Frontal cortex (tissue), 4 donors: ENCODE data around the gene SNTB2. TPM values are rescaled to one million over a fixed set of nuclear protein-coding genes. Genes with fewer than 3 reads are reported as not detected.
"Not testable (repeated sequence)": the region's sequence is repeated elsewhere in the genome, so short reads cannot be mapped to it uniquely, and the experiment has no call there.

Experiments used
- DNase-seq, 2 donors: peaks; one replicate each; pipeline ENCODE4 v3.0.0; 2012; ENCODE audit warnings: low spot score in 2 of 2
- FAIRE-seq: peaks from 2 replicates; lab custom pipeline; 2012; peaks lifted over from hg19 to GRCh38; lab: Jason Lieb, UNC
- total RNA-seq: library from RNA; depleted of rRNA; stranded (reverse); fragments of >200 nt; gene quantifications from one replicate; pipeline ENCODE4 v1.2.3, GENCODE V29; 2014
- donor health status: control.
- donor health status: control.
- donor health status: control.

SNTB2 gene
- total RNA-seq: 12.2 TPM

DNA sequence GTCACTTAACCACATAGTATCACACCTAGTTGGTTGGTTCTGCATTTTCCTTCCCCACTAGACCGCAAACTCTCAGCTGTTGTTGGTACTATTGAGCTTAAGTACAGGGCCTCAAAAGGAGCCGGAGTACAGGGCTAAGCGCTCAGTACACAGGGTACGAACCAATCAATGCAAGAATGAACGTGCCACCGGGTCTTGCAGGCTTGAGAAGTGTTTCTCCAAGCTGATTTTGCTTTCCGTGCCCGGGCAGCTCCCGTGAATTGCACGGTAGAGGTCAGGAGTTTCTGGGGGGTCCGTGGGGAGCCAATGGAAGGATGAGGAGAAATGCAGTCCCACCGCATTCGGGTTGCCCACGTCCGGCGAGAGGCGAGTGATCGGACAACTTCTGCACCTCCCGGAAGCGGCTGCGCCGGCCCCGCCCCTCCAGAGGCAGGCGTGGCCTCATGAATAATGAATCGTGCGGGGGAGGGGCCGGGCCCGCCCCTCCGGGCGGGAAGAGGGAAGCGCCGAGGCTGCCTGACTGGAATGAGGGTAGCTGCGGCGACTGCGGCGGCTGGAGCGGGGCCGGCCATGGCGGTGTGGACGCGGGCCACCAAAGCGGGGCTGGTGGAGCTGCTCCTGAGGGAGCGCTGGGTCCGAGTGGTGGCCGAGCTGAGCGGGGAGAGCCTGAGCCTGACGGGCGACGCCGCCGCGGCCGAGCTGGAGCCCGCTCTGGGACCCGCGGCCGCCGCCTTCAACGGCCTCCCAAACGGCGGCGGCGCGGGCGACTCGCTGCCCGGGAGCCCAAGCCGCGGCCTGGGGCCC lies at the start of gene SNTB2:
Gene SNTB2 (plus strand): TSS at position 523 of the 804 bp plus-strand sequence. CDS start 3 bp downstream, at position 526.
- FAIRE-seq (no peak), DNase-seq (peak; percentile 91 to 96)

DNA sequence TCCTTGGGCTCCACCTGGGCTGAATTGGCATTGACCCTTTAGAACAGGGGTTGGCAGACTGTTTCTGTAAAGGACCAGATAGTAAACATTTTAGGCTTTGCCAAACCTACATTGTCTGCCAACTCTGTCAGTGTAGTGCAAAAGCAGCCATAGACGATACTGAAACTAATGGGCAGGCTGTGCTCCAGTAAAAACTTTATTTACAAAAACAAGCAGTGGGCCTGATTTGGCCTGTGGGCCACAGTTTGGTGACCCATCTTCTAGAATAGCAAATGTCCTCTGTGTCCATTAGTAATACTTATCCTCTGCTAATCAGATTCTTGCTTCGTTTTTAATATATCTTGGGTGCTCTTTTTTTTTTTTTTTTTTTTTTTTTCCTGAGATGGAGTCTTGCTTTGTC lies 48.4 kb upstream of the SNTB2 start:
- no peak for DNase-seq
- no peak for FAIRE-seq

DNA sequence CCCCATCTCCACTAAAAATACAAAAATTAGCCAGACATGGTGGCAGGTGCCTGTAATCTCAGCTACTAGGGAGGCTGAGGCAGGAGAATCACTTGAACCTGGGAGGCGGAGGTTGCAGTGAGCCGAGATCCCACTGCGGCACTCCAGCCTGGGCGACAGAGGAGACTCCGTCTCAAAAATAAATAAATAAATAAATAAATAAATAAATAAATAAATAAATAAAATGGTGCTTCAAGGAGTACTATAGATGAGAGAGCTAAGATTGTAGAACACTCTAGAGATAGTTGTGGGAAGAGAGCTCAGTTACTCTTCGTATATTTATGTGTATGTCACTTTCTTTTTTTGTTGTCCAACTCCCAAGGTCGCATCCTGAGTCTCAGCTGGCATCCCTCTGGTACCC lies 47.5 kb upstream of the SNTB2 start:
- not testable (repeated sequence) for DNase-seq, FAIRE-seq

DNA sequence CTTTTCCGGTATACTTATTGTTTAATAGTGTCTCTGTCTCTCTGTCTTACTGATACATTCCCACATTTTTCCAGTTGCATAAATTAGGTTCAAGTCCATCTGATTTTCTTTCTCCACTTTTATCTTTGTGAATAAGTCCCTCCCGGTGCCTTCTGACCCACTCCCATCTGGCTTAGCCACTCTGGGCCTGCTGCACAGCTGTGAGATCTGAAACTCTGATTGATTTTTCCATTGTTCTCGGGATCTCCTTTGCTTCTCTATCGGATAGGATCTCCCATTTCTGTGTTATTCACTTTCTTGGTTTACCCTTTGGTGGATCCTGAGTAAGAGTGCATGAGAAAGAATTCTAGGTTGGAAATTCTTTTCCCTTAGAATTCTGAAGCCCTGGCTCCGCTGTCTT lies 46.0 kb upstream of the SNTB2 start:
- FAIRE-seq: no peak
- DNase-seq: no peak

DNA sequence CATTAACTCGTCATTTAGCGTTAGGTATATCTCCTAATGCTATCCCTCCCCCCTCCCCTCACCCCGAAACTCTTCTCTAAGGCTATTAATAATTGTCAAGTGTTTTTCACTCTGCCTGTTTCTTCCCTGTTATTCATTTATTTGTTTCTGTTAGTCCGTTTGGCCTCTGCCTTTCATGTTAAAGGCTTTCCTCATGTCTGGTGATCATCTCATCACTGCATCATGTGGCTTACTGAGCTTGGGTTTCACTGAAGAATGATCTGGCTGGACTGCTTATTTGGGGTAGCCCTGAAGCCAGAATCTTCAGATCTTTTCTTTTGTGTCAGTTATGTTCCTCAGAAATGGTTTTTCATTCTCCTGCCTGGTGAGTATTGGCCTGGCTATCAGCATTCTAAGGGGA lies 45.0 kb upstream of the SNTB2 start:
- DNase-seq (no peak), FAIRE-seq (no peak)

DNA sequence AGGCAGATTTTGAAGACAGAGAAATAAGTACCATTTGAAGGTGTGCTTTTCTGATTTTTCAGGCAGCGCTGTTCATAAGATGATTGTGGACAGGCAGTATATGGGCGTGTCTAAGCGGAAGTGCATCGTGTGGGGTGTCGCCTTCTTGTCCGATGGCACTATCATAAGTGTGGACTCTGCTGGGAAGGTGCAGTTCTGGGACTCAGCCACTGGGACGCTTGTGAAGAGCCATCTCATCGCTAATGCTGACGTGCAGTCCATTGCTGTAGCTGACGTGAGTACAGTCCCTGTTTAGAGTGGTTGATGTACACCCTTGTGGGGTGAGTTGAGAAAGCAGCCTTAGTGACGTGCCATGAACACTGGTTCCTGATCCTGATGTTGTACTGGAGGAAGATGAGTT lies 43.8 kb upstream of the SNTB2 start:
- DNase-seq (no peak), FAIRE-seq (no peak)

DNA sequence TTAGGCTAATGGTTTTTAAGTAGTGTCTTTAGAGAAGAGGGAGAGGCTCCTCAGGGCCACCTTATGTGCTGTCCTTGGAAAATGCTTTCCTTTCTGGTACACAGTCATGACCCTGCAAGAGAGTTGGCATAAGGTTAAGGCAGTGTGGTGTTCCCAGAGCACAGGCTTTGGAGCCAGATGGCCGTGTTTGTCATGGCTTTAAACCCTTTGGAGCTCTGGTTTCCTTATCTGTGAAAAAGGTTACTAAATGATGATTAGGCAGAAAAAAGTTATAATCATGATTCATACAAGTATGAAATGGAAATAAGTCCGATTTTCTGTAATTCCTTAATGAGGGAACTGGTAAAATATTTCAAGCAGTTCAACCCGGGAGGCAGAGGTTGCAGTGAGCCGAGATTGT lies 41.3 kb upstream of the SNTB2 start:
- DNase-seq (no peak), FAIRE-seq (no peak)

DNA sequence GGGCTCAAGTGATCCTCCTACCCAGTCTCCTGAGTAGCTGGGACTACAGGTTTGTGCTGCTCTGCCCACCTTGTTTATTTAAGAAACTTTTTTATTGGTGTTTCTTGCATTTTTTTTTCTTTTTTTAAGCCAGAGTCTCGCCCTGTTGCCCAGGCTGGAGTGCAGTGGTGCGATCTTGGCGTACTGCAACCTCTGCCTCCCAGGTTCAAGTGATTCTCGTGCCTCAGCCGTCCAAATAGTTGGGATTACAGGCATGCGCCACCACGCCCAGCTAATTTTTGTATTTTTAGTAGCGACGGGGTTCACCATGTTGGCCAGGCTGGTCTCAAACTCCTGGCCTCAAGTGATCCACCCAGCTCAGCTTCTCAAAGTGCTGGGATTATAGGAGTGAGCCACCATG lies 37.3 kb upstream of the SNTB2 start:
- not testable (repeated sequence) for DNase-seq, FAIRE-seq

DNA sequence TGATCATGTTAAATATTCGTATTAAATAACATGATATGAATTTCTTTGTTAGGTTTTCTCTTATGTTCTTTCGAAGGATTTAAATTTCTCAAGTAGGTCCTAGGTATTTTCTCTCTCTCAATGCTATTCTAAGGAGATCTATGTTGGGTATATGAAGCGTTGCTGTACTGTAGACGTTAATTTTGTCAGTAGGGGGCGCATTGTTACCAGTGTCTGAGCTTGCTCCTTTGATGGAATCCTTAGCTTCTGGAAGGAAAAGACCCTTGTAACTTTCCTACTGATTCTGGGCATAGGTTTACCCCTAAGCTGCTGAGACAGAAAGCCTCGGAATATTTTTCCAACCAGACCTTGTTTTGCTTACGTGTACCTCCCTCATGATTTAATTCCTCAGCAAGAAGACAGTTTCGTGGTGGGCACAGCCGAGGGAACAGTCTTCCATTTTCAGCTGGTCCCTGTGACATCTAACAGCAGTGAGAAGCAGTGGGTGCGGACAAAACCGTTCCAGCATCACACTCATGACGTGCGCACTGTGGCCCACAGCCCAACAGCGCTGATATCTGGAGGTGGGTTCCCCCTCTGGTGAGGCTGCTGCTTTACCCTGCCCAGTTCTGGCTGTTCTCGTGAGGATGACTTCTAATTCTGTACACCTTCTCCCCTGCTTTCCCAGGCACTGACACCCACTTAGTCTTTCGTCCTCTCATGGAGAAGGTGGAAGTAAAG lies 36.7 kb upstream of the SNTB2 start:
- DNase-seq (peak; percentile 33 to 68), FAIRE-seq (peak; percentile 78)

DNA sequence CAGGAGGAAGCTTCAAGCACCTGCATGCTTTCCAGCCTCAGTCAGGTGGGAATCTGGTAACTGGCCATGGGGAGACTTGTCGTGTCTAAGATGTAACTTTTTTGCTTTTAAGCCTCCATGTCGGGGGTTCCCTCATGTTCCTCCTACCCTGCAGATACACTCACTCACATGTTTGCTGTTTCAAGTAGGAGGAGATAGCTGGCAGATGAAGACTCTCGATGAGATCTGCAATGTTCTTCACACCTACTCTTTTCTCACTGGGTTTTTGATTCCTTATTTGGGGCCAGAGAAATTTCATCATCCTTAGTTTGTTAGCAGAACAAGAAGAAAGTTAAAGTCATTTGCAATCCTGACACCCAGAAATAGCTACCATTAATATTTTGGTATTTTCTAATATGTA lies 29.8 kb upstream of the SNTB2 start:
- FAIRE-seq (no peak), DNase-seq (no peak)

DNA sequence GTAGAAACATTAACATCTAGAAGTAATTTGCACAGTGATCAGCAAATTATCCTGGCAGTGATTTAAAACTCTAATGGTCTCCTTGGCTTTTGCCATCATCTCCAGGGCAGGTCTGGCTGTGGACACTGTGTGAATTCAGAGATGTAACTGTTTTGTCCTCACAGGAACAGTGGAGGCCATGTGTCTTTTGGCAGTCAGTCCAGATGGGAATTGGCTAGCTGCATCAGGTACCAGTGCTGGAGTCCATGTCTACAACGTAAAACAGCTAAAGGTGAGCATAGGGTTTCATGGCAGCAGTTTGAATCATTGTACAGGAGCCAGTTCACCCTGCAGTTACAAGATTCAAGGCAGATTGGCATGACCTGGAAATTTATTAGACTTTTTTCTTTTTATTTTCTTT lies 26.8 kb upstream of the SNTB2 start:
- FAIRE-seq (no peak), DNase-seq (no peak)

DNA sequence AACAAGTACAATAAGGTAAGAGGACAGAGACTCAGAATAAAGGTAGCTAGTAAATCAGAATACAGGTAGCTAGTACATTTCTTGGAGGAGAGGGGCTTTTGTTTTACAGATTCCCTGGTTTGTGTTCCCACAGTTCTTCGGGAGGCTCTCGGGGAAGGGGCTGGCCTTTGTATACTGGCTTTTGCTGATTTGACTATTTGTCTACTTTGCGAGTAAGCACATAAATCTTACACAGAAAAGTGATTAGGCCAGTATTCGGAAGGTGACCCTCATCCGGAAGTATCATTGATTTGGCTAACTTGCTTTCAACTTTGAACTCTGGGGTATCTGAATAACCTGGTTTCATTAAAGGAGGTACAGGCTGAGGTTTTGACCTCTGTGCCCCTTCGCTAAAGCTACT lies 21.4 kb upstream of the SNTB2 start:
- DNase-seq: no peak
- FAIRE-seq: no peak

DNA sequence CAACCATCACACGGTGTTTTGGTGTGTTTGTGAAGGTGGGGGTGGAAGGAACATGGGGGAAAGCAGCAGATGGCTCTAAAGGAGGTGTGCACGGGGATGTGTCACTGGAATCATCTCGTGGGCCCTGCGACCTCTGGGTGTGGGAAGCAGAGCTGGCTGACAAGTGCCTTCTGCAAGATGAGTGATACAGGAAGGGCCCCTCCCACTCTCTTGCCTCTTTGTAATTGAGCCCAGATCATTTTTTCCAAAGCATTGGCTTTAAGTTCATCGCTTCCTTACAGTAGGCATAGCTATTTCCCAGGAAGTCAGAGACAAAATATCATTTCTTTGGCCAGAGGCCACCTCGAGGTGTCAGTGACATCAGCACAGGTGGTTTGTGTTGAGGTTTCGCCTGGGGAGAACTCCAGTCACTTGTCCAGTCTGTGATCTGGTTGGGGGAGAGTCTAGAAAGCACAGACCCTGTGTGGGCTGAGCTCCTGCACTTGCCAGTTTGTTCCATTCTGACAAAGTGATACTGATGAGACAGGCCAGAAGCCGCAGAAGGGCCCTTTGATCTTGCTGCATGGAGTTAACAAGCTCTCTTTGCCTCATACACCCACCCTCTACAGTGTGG lies 20.6 kb upstream of the SNTB2 start:
- no peak for DNase-seq
- no peak for FAIRE-seq

DNA sequence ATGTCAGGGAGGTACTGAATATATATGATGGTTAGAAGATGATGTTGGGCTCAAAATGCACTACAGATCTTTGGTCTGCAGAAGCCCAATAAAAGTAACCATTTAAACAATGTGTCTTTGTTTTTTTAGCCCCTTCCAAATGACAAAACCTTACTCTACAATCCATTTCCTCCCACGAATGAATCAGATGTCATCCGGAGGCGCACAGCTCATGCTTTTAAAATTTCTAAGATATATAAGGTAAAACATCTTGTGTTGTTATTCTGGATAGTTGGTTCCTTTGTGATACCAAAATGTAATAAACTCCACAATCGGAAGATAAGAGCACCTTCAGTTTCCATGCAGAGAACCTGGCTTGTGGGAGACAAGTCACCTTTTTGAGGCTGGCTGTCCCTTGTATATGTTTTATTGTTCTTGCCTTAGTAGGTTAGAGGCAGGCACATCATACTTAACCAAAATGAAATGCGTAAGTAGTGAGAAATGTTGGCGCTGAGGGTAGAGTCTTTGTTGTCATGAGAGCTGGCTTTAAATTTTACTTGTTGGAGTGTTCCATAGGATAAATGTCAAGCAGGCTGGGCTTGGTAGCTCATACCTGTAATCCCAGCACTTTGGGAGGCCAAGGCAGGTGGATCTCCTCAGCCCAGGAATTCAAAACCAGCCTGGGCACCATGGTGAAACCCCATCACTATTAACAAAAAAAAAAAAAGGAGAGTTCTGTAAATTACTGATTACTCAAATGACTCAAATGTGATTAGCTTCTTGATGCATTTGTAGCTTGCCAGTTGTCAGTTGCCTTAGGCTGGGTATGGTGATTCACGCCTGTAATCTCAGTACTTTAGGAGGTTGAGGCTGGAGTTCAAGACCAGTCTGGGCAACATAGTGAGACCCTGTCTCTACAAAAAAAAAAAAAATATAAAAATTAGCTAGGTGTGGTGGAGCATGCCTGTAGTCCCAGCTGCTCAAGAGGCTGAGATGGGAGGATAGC lies 19.7 kb upstream of the SNTB2 start:
- DNase-seq (no peak), FAIRE-seq (no peak)

DNA sequence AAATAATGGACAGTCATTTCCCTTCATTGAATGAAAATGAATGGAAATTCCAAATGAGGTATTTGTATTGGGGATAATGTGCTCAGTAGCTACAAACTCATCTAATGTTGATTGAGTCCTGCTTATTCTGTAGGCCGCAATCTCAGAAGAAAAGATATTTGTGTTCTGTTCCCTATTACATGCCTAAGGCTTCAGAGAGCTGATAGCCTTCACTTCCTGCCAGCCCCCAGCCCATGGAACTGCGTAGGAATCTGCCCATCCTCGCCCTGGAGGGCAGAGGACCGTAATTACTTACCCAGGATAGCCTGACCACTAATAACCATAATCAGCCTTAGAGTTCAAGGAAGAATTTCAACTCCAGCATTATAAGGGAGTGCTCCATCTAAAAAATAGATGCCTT lies 17.9 kb upstream of the SNTB2 start:
- FAIRE-seq (no peak), DNase-seq (no peak)

DNA sequence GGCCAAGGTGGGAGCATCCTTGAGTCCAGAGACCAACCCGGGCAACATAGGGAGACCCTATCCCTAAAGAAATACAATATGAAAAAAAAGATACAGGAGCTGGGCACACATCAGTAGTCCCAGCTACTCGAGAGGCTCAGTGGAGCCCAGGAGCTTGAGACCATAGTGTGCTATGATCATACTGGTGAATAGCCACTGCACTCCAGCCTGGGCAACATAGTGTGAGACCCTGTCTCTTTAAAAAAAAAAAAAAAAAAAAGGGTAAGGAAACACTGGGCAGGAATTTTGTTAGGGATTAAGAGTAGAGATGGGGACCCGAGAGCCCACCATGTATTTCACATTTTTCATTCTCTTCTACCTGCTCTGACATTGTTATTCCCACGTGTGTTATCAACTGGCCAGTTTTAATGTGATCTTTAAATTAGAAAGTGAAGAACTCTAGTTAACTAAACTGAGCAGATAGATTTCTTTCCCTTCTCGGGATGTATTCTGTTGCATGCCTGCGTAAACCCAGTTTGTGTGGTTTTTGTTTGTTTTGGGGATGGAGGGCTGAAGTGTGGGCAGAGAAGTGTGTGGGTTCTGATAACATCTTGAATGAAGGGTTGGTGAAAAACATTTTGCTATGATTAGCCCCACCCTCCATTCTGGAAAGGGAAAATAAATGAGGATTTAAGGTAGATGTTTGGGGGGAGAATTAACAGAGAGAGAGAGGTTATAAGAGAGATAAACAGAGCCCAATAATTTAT lies 17.2 kb upstream of the SNTB2 start:
- FAIRE-seq (no peak), DNase-seq (no peak)

DNA sequence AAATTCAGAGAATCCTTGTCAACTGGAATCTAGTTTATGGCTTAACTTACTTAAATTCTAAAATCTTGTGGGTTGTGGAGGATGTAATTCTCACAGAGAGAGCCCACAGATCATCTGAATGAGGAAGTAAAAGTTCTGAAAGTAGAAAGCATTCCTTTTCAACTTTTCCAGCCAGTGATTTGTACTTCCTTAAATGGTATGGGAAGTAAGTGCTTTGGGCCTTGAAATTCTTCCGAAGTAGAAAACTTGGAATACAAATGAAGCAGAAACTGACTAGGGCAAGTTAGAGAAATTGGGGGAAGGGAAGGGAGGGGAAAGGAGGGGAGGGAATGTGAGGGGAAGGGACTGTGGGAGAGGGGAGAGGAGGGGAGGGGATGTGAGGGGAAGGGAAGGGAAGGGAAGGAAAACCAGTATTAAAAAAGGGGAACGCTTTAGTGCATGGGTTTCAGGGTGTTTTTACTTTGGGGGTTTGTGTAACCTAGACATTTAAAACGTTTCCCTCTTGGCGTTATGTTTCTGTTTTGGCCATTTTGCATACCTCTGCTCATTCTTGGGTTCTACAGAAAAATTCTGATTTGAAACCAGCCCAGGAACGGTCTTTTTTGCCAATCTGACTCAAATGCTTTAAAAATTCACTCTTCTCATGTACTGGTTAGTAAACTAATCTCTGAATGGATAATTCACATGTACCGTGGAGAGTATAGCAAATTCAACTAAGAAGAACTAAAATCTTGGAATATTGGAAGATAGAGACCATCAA lies 15.5 kb upstream of the SNTB2 start:
- DNase-seq (no peak), FAIRE-seq (no peak)

DNA sequence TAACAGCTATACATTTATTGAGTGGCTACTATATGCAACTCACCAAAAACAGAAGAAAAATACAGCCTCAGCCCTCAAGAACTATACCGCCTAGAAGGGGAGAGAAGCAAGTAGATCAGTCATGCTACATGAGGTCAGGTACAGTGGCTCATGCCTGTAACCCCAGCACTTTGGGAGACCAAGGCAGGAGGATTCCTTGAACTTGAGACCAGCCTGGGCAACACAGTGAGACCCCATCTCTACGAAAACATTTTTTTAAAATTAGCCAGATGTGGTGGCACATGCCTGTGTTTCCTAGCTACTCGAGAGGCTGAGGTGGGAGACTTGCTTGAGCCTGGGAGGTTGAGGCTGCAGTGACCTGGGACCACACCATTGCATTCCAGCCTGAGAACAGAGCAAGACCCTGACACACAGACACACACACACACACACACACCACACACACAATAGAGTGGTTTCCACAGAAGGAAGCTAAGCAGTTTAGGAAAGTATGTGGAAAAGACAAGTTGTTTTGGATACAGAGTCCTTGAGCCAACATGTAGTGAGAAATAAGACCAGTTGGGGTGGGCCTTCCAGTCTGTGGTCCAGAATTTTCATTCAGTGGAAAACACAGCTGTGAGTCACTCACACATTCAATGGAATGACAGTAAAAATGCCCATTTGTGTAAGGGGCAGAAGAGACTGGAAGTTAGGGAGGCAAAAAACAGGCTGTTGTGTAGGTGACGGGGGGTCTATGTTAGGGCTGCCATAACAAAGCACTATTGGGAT lies 10.7 kb upstream of the SNTB2 start:
- no peak for FAIRE-seq
- no peak for DNase-seq
